GM12891 (cell line): Measurements from ENCODE around the gene PCDH9.

ENCODE experiments used
- DNase-seq: peaks from one replicate; pipeline ENCODE4 v3.0.0; 2011; ENCODE audit warnings: low spot score; ENCODE audit not compliant: insufficient read length
- FAIRE-seq: peaks from 2 replicates; lab custom pipeline; 2011; peaks lifted over from hg19 to GRCh38; lab: Jason Lieb, UNC
- PAX5 ChIP-seq: IDR thresholded peaks from 2 replicates; pipeline ENCODE4 v1.6.1; 2011; ENCODE audit warnings: low read length, moderate library complexity, mild to moderate bottlenecking; ENCODE audit not compliant: insufficient read depth, severe bottlenecking
- POLR2A ChIP-seq: IDR thresholded peaks from 2 replicates; pipeline ENCODE4 v1.6.1; 2011; ENCODE audit warnings: low read depth, low read length, control low read depth
- POLR2AphosphoS5 ChIP-seq: IDR thresholded peaks from 2 replicates; pipeline ENCODE4 v1.6.1; 2011; ENCODE audit warnings: low read depth, low read length, control low read depth
- POU2F2 ChIP-seq: IDR thresholded peaks from 2 replicates; pipeline ENCODE4 v1.6.1; 2011; ENCODE audit warnings: low read depth, mild to moderate bottlenecking, control low read depth, low read length, moderate library complexity
- SPI1 ChIP-seq: IDR thresholded peaks from 2 replicates; pipeline ENCODE4 v1.6.1; 2011; ENCODE audit warnings: low read depth, low read length, control low read depth
- TAF1 ChIP-seq: IDR thresholded peaks from 2 replicates; pipeline ENCODE4 v1.6.1; 2011; ENCODE audit warnings: low read depth, low read length, control low read depth

The PCDH9 gene

GRCh38 chr13:66345518-66345810 lies 884.7 kb downstream of the PCDH9 start:
- TF ChIP-seq POLR2AphosphoS5 (no peak), POU2F2 (no peak), TAF1 (no peak), POLR2A (no peak), SPI1 (no peak), PAX5 (no peak)

GRCh38 chr13:66344805-66345517 lies 885.2 kb downstream of the PCDH9 start:
- DNase-seq, result no peak
- no peak for FAIRE-seq
- TF ChIP-seq SPI1 (no peak), TAF1 (no peak), PAX5 (no peak), POLR2A (no peak), POU2F2 (no peak), POLR2AphosphoS5 (no peak)

More at GRCh38 chr13:66345518-66345810, 884.7 kb downstream of the PCDH9 start:
- no peak for FAIRE-seq
- no peak for DNase-seq

GRCh38 chr13:66343224-66343828 lies 886.8 kb downstream of the PCDH9 start:
- no peak for TF ChIP-seq TAF1
- no peak for TF ChIP-seq POLR2AphosphoS5
- TF ChIP-seq SPI1, result no peak
- TF ChIP-seq POLR2A, result no peak
- TF ChIP-seq PAX5, result no peak
- TF ChIP-seq POU2F2, result no peak
- no peak for FAIRE-seq
- DNase-seq, result no peak

GRCh38 chr13:66341635-66342377 lies 888.3 kb downstream of the PCDH9 start:
- TF ChIP-seq PAX5, result no peak
- TF ChIP-seq TAF1, result no peak
- no peak for TF ChIP-seq SPI1
- no peak for TF ChIP-seq POU2F2
- TF ChIP-seq POLR2AphosphoS5, result no peak
- TF ChIP-seq POLR2A, result no peak
- no peak for DNase-seq
- FAIRE-seq, result no peak

GRCh38 chr13:66339214-66339613 lies 890.9 kb downstream of the PCDH9 start:
- DNase-seq (no peak), FAIRE-seq (no peak)
- no peak for TF ChIP-seq SPI1
- no peak for TF ChIP-seq TAF1
- TF ChIP-seq PAX5, result no peak
- no peak for TF ChIP-seq POLR2A
- TF ChIP-seq POLR2AphosphoS5, result no peak
- no peak for TF ChIP-seq POU2F2

GRCh38 chr13:66338542-66338941 lies 891.6 kb downstream of the PCDH9 start:
- DNase-seq, result no peak
- TF ChIP-seq POLR2A (no peak), PAX5 (no peak), POLR2AphosphoS5 (no peak), POU2F2 (no peak), TAF1 (no peak), SPI1 (no peak)
- FAIRE-seq, result no peak

GRCh38 chr13:66335626-66336025 lies 894.5 kb downstream of the PCDH9 start:
- DNase-seq (no peak), FAIRE-seq (no peak)
- TF ChIP-seq PAX5 (no peak), POLR2A (no peak), POU2F2 (no peak), SPI1 (no peak), POLR2AphosphoS5 (no peak), TAF1 (no peak)

- TF ChIP-seq POLR2A, result no peak
- TF ChIP-seq SPI1, result no peak
- TF ChIP-seq POLR2AphosphoS5, result no peak
- no peak for TF ChIP-seq TAF1
- TF ChIP-seq PAX5, result no peak
- TF ChIP-seq POU2F2, result no peak
- FAIRE-seq, result no peak
- no peak for DNase-seq
These were observed 900.1 kb downstream of the PCDH9 start for GRCh38 chr13:66329988-66330451.

- no peak for FAIRE-seq
- no peak for DNase-seq
- TF ChIP-seq POLR2A (no peak), TAF1 (no peak), POU2F2 (no peak), PAX5 (no peak), POLR2AphosphoS5 (no peak), SPI1 (no peak)
These were observed 901.7 kb downstream of the PCDH9 start for GRCh38 chr13:66328476-66328875.
